HEK293 (cell line): ENCODE measurements around the gene ZNF532.

ENCODE experiments used
- CTCF ChIA-PET: fragments of 350-600 bp; formaldehyde crosslinking; extraction: SDS; loops from one replicate; lab custom pipeline; 2021; ENCODE audit warnings: antibody characterized with exemption; lab: Yijun Ruan, JAX
- POLR2A ChIA-PET: fragments of 300-600 bp; formaldehyde crosslinking; extraction: SDS; loops from one replicate; lab custom pipeline; 2020; ENCODE audit warnings: antibody characterized with exemption, inconsistent platforms; lab: Yijun Ruan, JAX
- H3K27ac ChIP-seq: fragments of 200-500 bp; sonication (Bioruptor generic); 2 replicates; pipeline ENCODE4 v1.5.1; 2014; ENCODE audit warnings: low read depth, low read length, control low read depth, inconsistent platforms; ENCODE audit errors: extremely low read depth
- H3K36me3 ChIP-seq, 2 experiments: fragments of 200-500 bp in 1 of 2; sonication (Bioruptor generic) in 1 of 2; 1 replicate in 1 of 2; 2 replicates in 1 of 2; pipeline ENCODE4 v1.5.1; 2014 to 2017; ENCODE audit warnings: inconsistent platforms in 2 of 2, low read length in 2 of 2; ENCODE audit not compliant: control insufficient read depth in 2 of 2, insufficient read depth in 1 of 2
- H3K4me1 ChIP-seq: fragments of 200-500 bp; sonication (Bioruptor generic); 2 replicates; pipeline ENCODE4 v1.5.1; 2014; ENCODE audit warnings: mild to moderate bottlenecking, low read length, inconsistent platforms; ENCODE audit not compliant: control insufficient read depth, insufficient read depth
- H3K4me3 ChIP-seq: 2 replicates; pipeline ENCODE4 v1.5.1; 2011; ENCODE audit warnings: low read depth, mild to moderate bottlenecking, control low read depth, low read length, moderate library complexity
- H3K9me3 ChIP-seq: fragments of 200-500 bp; sonication (Bioruptor generic); 2 replicates; pipeline ENCODE4 v1.5.1; 2014; ENCODE audit warnings: low read depth, low read length, inconsistent platforms; ENCODE audit not compliant: control insufficient read depth, insufficient read depth
- FEZF1 ChIP-seq: fragments of 450-650 bp; formaldehyde crosslinking; IDR thresholded peaks from 2 replicates; pipeline ENCODE4 v1.5.1; 2016; ENCODE audit warnings: missing biosample characterization, missing genetic modification characterization
- HOXC10 ChIP-seq: sonication (generic); formaldehyde crosslinking; IDR thresholded peaks from 2 replicates; pipeline ENCODE4 v1.8.1; 2023; ENCODE audit warnings: mild to moderate bottlenecking, missing genetic modification reagents
- KLF7 ChIP-seq: fragments of 450-650 bp; formaldehyde crosslinking; IDR thresholded peaks from 2 replicates; pipeline ENCODE4 v1.5.1; 2016; ENCODE audit warnings: missing biosample characterization, missing genetic modification characterization, borderline replicate concordance
- MYNN ChIP-seq: fragments of 450-650 bp; formaldehyde crosslinking; IDR thresholded peaks from 2 replicates; pipeline ENCODE4 v1.5.1; 2016; ENCODE audit warnings: missing biosample characterization, missing genetic modification characterization, borderline replicate concordance
- PRDM1 ChIP-seq: fragments of 450-650 bp; formaldehyde crosslinking; IDR thresholded peaks from 2 replicates; pipeline ENCODE4; 2016; ENCODE audit warnings: missing biosample characterization, missing genetic modification characterization
- SCRT2 ChIP-seq: fragments of 450-650 bp; formaldehyde crosslinking; IDR thresholded peaks from 2 replicates; pipeline ENCODE4 v1.5.1; 2016; ENCODE audit warnings: missing biosample characterization, missing genetic modification characterization
- TCF7L2 ChIP-seq: IDR thresholded peaks from 2 replicates; pipeline ENCODE4 v1.6.1; 2011; ENCODE audit warnings: low read depth, mild to moderate bottlenecking, inconsistent platforms, low read length, moderate library complexity, borderline replicate concordance
- ZFP37 ChIP-seq: fragments of 450-650 bp; formaldehyde crosslinking; IDR thresholded peaks from 2 replicates; pipeline ENCODE4 v1.5.1; 2016; ENCODE audit warnings: missing biosample characterization, missing genetic modification characterization
- ZFP69B ChIP-seq: fragments of 450-650 bp; formaldehyde crosslinking; IDR thresholded peaks from 2 replicates; pipeline ENCODE4 v1.5.1; 2016; ENCODE audit warnings: missing biosample characterization, missing genetic modification characterization
- ZNF132 ChIP-seq: fragments of 450-650 bp; formaldehyde crosslinking; IDR thresholded peaks from 2 replicates; pipeline ENCODE4 v1.5.1; 2017; ENCODE audit warnings: missing biosample characterization, missing genetic modification characterization, borderline replicate concordance
- ZNF155 ChIP-seq: fragments of 450-650 bp; formaldehyde crosslinking; IDR thresholded peaks from 2 replicates; pipeline ENCODE4 v1.5.1; 2016; ENCODE audit warnings: missing biosample characterization, missing genetic modification characterization
- ZNF223 ChIP-seq: fragments of 450-650 bp; formaldehyde crosslinking; IDR thresholded peaks from 2 replicates; pipeline ENCODE4 v1.5.1; 2016; ENCODE audit warnings: missing biosample characterization, missing genetic modification characterization
- ZNF26 ChIP-seq: fragments of 450-650 bp; formaldehyde crosslinking; IDR thresholded peaks from 2 replicates; pipeline ENCODE4 v1.5.1; 2016; ENCODE audit warnings: missing biosample characterization, missing genetic modification characterization
- ZNF366 ChIP-seq: fragments of 450-650 bp; formaldehyde crosslinking; conservative IDR thresholded peaks from 2 replicates; pipeline ENCODE4 v1.5.1; 2016; ENCODE audit warnings: missing biosample characterization, missing genetic modification characterization
- ZNF561 ChIP-seq: fragments of 450-650 bp; IDR thresholded peaks from 2 replicates; pipeline ENCODE4 v1.5.1; 2018; ENCODE audit warnings: missing biosample characterization, missing genetic modification characterization, borderline replicate concordance
- ZNF623 ChIP-seq: fragments of 450-650 bp; formaldehyde crosslinking; IDR thresholded peaks from 2 replicates; pipeline ENCODE4 v1.5.1; 2016; ENCODE audit warnings: missing biosample characterization, missing genetic modification characterization
- ZNF670 ChIP-seq: fragments of 450-650 bp; formaldehyde crosslinking; IDR thresholded peaks from 2 replicates; pipeline ENCODE4 v1.5.1; 2016; ENCODE audit warnings: missing biosample characterization, missing genetic modification characterization, low read depth
- ZNF701 ChIP-seq: fragments of 450-650 bp; formaldehyde crosslinking; IDR thresholded peaks from 2 replicates; pipeline ENCODE4 v1.5.1; 2016; ENCODE audit warnings: missing biosample characterization, missing genetic modification characterization
- ZNF707 ChIP-seq: fragments of 450-650 bp; formaldehyde crosslinking; IDR thresholded peaks from 2 replicates; pipeline ENCODE4 v1.5.1; 2016; ENCODE audit warnings: missing biosample characterization, missing genetic modification characterization
- ZNF776 ChIP-seq: fragments of 450-650 bp; formaldehyde crosslinking; IDR thresholded peaks from 2 replicates; pipeline ENCODE4 v1.5.0; 2017; ENCODE audit warnings: missing biosample characterization, missing genetic modification characterization, borderline replicate concordance
- TF ChIP-seq, protein P1 (sequence below): fragments of 450-650 bp; formaldehyde crosslinking; IDR thresholded peaks from 2 replicates; pipeline ENCODE4 v1.5.1; 2016; ENCODE audit warnings: missing biosample characterization, missing genetic modification characterization
- TF ChIP-seq, protein P2 (sequence below): fragments of 450-650 bp; formaldehyde crosslinking; conservative IDR thresholded peaks from 2 replicates; pipeline ENCODE4 v1.5.1; 2016; ENCODE audit warnings: low read depth, missing biosample characterization, missing genetic modification characterization
- TF ChIP-seq, protein P3 (sequence below): fragments of 450-650 bp; formaldehyde crosslinking; IDR thresholded peaks from 2 replicates; pipeline ENCODE4 v1.5.1; 2016; ENCODE audit warnings: missing biosample characterization, missing genetic modification characterization

ZNF532 gene

GRCh38 chr18:58819051-58819450 is 45.6 kb upstream of the ZNF532 start (continued):
- no peak for TF ChIP-seq ZFP37 (tag by site-specific recombination)
- no peak for TF ChIP-seq HOXC10 (CRISPR knock-in tag)
- TF ChIP-seq ZNF155 (tag by site-specific recombination): no peak

DNA sequence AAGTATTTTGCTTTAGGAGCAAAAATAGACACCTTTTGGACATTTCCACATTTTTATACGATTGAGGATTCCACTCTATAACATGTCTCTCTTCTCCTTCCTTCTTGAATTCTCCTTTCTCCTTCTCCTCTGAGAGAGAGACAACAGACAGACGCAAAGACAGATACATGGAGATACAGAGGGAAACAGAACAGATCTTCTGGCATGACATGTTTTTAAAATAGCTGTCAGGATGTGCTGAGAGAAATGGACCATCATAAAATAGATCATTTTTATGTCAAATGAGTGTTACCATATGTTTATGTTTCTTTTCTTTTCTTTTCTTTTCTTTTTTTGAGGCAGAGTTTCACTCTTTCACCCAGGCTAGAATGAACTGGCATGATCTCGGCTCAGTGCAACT is 44.4 kb upstream of the ZNF532 start:
- no peaks in the 10 kb centered on the region for H3K9me3 ChIP-seq
- H3K4me3 ChIP-seq: no peak overlapping the region
- H3K27ac ChIP-seq: no peak overlapping the region
- H3K36me3 ChIP-seq: no peaks in the 10 kb centered on the region
- TF ChIP-seq, protein P1, sequence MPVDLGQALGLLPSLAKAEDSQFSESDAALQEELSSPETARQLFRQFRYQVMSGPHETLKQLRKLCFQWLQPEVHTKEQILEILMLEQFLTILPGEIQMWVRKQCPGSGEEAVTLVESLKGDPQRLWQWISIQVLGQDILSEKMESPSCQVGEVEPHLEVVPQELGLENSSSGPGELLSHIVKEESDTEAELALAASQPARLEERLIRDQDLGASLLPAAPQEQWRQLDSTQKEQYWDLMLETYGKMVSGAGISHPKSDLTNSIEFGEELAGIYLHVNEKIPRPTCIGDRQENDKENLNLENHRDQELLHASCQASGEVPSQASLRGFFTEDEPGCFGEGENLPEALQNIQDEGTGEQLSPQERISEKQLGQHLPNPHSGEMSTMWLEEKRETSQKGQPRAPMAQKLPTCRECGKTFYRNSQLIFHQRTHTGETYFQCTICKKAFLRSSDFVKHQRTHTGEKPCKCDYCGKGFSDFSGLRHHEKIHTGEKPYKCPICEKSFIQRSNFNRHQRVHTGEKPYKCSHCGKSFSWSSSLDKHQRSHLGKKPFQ: no peak
- TF ChIP-seq ZNF132 (tag by site-specific recombination): no peak
- no peak for TF ChIP-seq ZNF623 (tag by site-specific recombination)
- TF ChIP-seq KLF7 (tag by site-specific recombination): no peak
- no peak for TF ChIP-seq ZNF776 (tag by site-specific recombination)
- TF ChIP-seq ZNF223: no peak
- TF ChIP-seq ZFP69B (tag by site-specific recombination): no peak
- TF ChIP-seq, protein P2, sequence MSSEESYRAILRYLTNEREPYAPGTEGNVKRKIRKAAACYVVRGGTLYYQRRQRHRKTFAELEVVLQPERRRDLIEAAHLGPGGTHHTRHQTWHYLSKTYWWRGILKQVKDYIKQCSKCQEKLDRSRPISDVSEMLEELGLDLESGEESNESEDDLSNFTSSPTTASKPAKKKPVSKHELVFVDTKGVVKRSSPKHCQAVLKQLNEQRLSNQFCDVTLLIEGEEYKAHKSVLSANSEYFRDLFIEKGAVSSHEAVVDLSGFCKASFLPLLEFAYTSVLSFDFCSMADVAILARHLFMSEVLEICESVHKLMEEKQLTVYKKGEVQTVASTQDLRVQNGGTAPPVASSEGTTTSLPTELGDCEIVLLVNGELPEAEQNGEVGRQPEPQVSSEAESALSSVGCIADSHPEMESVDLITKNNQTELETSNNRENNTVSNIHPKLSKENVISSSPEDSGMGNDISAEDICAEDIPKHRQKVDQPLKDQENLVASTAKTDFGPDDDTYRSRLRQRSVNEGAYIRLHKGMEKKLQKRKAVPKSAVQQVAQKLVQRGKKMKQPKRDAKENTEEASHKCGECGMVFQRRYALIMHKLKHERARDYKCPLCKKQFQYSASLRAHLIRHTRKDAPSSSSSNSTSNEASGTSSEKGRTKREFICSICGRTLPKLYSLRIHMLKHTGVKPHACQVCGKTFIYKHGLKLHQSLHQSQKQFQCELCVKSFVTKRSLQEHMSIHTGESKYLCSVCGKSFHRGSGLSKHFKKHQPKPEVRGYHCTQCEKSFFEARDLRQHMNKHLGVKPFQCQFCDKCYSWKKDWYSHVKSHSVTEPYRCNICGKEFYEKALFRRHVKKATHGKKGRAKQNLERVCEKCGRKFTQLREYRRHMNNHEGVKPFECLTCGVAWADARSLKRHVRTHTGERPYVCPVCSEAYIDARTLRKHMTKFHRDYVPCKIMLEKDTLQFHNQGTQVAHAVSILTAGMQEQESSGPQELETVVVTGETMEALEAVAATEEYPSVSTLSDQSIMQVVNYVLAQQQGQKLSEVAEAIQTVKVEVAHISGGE (tag by site-specific recombination): no peak
- TF ChIP-seq ZNF26 (tag by site-specific recombination): no peak
- TF ChIP-seq ZNF561: no peak
- no peak for TF ChIP-seq SCRT2 (tag by site-specific recombination)
- TF ChIP-seq TCF7L2: no peak
- no peak for TF ChIP-seq MYNN
- no peak for TF ChIP-seq ZNF701 (tag by site-specific recombination)
- no peak for TF ChIP-seq ZNF670 (tag by site-specific recombination)
- no peak for TF ChIP-seq ZNF366 (tag by site-specific recombination)
- TF ChIP-seq FEZF1: no peak
- TF ChIP-seq ZNF707 (tag by site-specific recombination): no peak
- TF ChIP-seq, protein P3, sequence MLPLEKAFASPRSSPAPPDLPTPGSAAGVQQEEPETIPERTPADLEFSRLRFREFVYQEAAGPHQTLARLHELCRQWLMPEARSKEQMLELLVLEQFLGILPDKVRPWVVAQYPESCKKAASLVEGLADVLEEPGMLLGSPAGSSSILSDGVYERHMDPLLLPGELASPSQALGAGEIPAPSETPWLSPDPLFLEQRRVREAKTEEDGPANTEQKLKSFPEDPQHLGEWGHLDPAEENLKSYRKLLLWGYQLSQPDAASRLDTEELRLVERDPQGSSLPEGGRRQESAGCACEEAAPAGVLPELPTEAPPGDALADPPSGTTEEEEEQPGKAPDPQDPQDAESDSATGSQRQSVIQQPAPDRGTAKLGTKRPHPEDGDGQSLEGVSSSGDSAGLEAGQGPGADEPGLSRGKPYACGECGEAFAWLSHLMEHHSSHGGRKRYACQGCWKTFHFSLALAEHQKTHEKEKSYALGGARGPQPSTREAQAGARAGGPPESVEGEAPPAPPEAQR: no peak
- TF ChIP-seq PRDM1 (tag by site-specific recombination): no peak
- CTCF ChIA-PET: no interaction called here
- POLR2A ChIA-PET: no interaction called here
- H3K4me1 ChIP-seq: no peaks in the 10 kb centered on the region
